H1 (cell line): Measurements from ENCODE around the gene TSFM. TPM values are rescaled to one million over a fixed set of nuclear protein-coding genes. Genes with fewer than 3 reads are reported as not detected.

Experiments
- CTCF ChIA-PET: fragments of 300-600 bp; sonication (Branson Sonifier 250); formaldehyde crosslinking; loops from one replicate; lab custom pipeline; 2021; ENCODE audit not compliant: partially characterized antibody; lab: Charles Lee
- POLR2A ChIA-PET: fragments of 300-600 bp; sonication (Branson Sonifier 250); formaldehyde crosslinking; loops from one replicate; lab custom pipeline; 2021; ENCODE audit warnings: inconsistent platforms; ENCODE audit not compliant: partially characterized antibody; lab: Charles Lee
- DNase-seq, 2 experiments: peaks; one replicate each; pipeline versions ENCODE4 v3.0.0 to v3.0.0-alpha.2; 2010 to 2022; ENCODE audit warnings: low spot score in 2 of 2, low read depth in 1 of 2, mixed read lengths in 1 of 2
- FAIRE-seq: peaks from 2 replicates; lab custom pipeline; 2011; peaks lifted over from hg19 to GRCh38; lab: Jason Lieb, UNC
- H2AFZ ChIP-seq: 2 replicates; pipeline ENCODE4 v1.8.1; 2012; ENCODE audit warnings: low read length, inconsistent platforms
- H2AK5ac ChIP-seq: 2 replicates; pipeline ENCODE4 v1.6.1; 2013; ENCODE audit warnings: low read depth, low read length
- H2BK120ac ChIP-seq: replicated peaks from 2 replicates; pipeline ENCODE3; 2013; ENCODE audit warnings: low read depth, low read length, inconsistent platforms
- H2BK12ac ChIP-seq: 2 replicates; pipeline ENCODE4 v1.6.1; 2013; ENCODE audit warnings: low read depth, low read length
- H2BK15ac ChIP-seq: 2 replicates; pipeline ENCODE4 v1.6.1; 2013; ENCODE audit warnings: low read length
- H2BK20ac ChIP-seq: 2 replicates; pipeline ENCODE4 v1.6.1; 2013; ENCODE audit warnings: low read length
- H2BK5ac ChIP-seq: 2 replicates; pipeline ENCODE4 v1.6.1; 2013; ENCODE audit warnings: low read depth, low read length
- H3K14ac ChIP-seq: 2 replicates; pipeline ENCODE4 v1.6.1; 2013; ENCODE audit warnings: inconsistent platforms; ENCODE audit not compliant: insufficient read length
- H3K18ac ChIP-seq: 2 replicates; pipeline ENCODE4 v1.6.1; 2013; ENCODE audit warnings: low read length; ENCODE audit errors: extremely low read depth
- H3K23ac ChIP-seq: 2 replicates; pipeline ENCODE4 v1.6.1; 2013; ENCODE audit warnings: inconsistent platforms; ENCODE audit not compliant: insufficient read length
- H3K23me2 ChIP-seq: 2 replicates; pipeline ENCODE4 v1.6.1; 2013; ENCODE audit warnings: low read depth, low read length
- H3K27ac ChIP-seq: 2 replicates; pipeline ENCODE4 v1.6.1; 2011; ENCODE audit warnings: low read depth, low read length, inconsistent platforms
- H3K27me3 ChIP-seq, 4 experiments: replicated peaks in 1 of 4; 1 replicate in 1 of 4; 2 replicates in 3 of 4; pipeline versions ENCODE4 v1.6.1 to v1.8.1; 2011 to 2013; ENCODE audit warnings: low read length in 3 of 4, mild to moderate bottlenecking in 3 of 4, inconsistent platforms in 2 of 4, mixed read lengths in 2 of 4, moderate library complexity in 1 of 4; ENCODE audit not compliant: control insufficient read depth in 3 of 4, insufficient read depth in 3 of 4; ENCODE audit errors: extremely low read depth in 1 of 4
- H3K36me3 ChIP-seq, 4 experiments: 2 replicates each; pipeline versions ENCODE4 v1.6.1 to v1.8.1; 2011 to 2013; ENCODE audit warnings: mild to moderate bottlenecking in 4 of 4, low read length in 3 of 4, moderate library complexity in 2 of 4, control low read depth in 1 of 4, inconsistent platforms in 1 of 4; ENCODE audit not compliant: insufficient read depth in 4 of 4, control insufficient read depth in 2 of 4
- H3K4ac ChIP-seq: replicated peaks from 2 replicates; pipeline ENCODE3; 2013; ENCODE audit warnings: low read length, low read depth, mixed read lengths, inconsistent platforms; ENCODE audit not compliant: insufficient read length
- H3K4me1 ChIP-seq, 4 experiments: replicated peaks in 1 of 4; 1 replicate in 1 of 4; 2 replicates in 3 of 4; pipeline versions ENCODE4 v1.6.1 to v1.8.1; 2011 to 2013; ENCODE audit warnings: low read length in 3 of 4, inconsistent platforms in 2 of 4, mixed read lengths in 1 of 4; ENCODE audit not compliant: insufficient read depth in 4 of 4, control insufficient read depth in 3 of 4
- H3K4me2 ChIP-seq, 2 experiments: 2 replicates each; pipeline versions ENCODE4 v1.6.1 to v1.8.1; 2011 to 2013; ENCODE audit warnings: low read depth in 2 of 2, low read length in 2 of 2, control low read depth in 1 of 2, inconsistent platforms in 1 of 2, mild to moderate bottlenecking in 1 of 2; ENCODE audit not compliant: insufficient read depth in 1 of 2
- H3K4me3 ChIP-seq, 4 experiments: fragments of 200-600, 300-600 bp in 1 of 4; sonication (generic), shearing (Covaris generic), sonication (Bioruptor Twin) in 1 of 4; 2 replicates each; pipeline versions ENCODE4 v1.5.1 to v1.8.1; 2011 to 2016; ENCODE audit warnings: low read length in 4 of 4, low read depth in 3 of 4, control low read depth in 2 of 4, inconsistent platforms in 2 of 4, mild to moderate bottlenecking in 2 of 4, mixed read lengths in 1 of 4, moderate library complexity in 1 of 4; ENCODE audit not compliant: insufficient read depth in 2 of 4; ENCODE audit errors: extremely low read depth in 1 of 4
- H3K56ac ChIP-seq: replicated peaks from 2 replicates; pipeline ENCODE3; 2013; ENCODE audit warnings: low read depth, mild to moderate bottlenecking, mixed read lengths, low read length, inconsistent platforms; ENCODE audit not compliant: insufficient read length
- H3K79me1 ChIP-seq: 2 replicates; pipeline ENCODE4 v1.6.1; 2013; ENCODE audit warnings: low read depth, low read length, control low read depth
- H3K79me2 ChIP-seq, 2 experiments: 2 replicates each; pipeline versions ENCODE4 v1.6.1 to v1.8.1; 2012 to 2013; ENCODE audit warnings: low read length in 2 of 2, mild to moderate bottlenecking in 2 of 2, inconsistent platforms in 1 of 2; ENCODE audit not compliant: insufficient read depth in 2 of 2, control insufficient read depth in 1 of 2
- H3K9ac ChIP-seq, 4 experiments: replicated peaks in 1 of 4; 1 replicate in 1 of 4; 2 replicates in 3 of 4; pipeline versions ENCODE4 v1.6.1 to v1.8.1; 2011 to 2013; ENCODE audit warnings: low read depth in 3 of 4, low read length in 3 of 4, control low read depth in 2 of 4, mild to moderate bottlenecking in 2 of 4, moderate library complexity in 2 of 4, inconsistent platforms in 1 of 4; ENCODE audit errors: extremely low read depth in 1 of 4
- H3K9me3 ChIP-seq, 2 experiments: 2 replicates each; pipeline versions ENCODE4 v1.6.1 to v1.8.1; 2012 to 2013; ENCODE audit warnings: mild to moderate bottlenecking in 2 of 2, moderate library complexity in 2 of 2, control low read depth in 1 of 2, inconsistent platforms in 1 of 2, low read depth in 1 of 2, low read length in 1 of 2, mixed read lengths in 1 of 2; ENCODE audit not compliant: insufficient read depth in 2 of 2
- H4K20me1 ChIP-seq, 2 experiments: replicated peaks in 1 of 2; 2 replicates each; pipeline versions ENCODE3 to v1.8.1; 2011 to 2013; ENCODE audit warnings: inconsistent platforms in 2 of 2, low read length in 2 of 2, mild to moderate bottlenecking in 1 of 2; ENCODE audit not compliant: insufficient read depth in 2 of 2, control insufficient read depth in 1 of 2
- H4K5ac ChIP-seq: 2 replicates; pipeline ENCODE4 v1.6.1; 2013; ENCODE audit warnings: low read length, low read depth, mixed read lengths, inconsistent platforms; ENCODE audit not compliant: insufficient read length
- H4K8ac ChIP-seq: 2 replicates; pipeline ENCODE4 v1.8.0; 2013; ENCODE audit warnings: mild to moderate bottlenecking, moderate library complexity, low read length, inconsistent platforms; ENCODE audit not compliant: insufficient read depth; ENCODE audit errors: extremely low read depth
- H4K91ac ChIP-seq: replicated peaks from 2 replicates; pipeline ENCODE3; 2013; ENCODE audit warnings: low read length, mixed read lengths, inconsistent platforms; ENCODE audit not compliant: insufficient read length
- ASH2L ChIP-seq: fragments of 200-600, 300-600 bp; sonication (generic); IDR thresholded peaks from one replicate; pipeline ENCODE4 v1.7.1; 2017; ENCODE audit warnings: low read length
- BACH1 ChIP-seq: IDR thresholded peaks from 2 replicates; pipeline ENCODE4 v1.6.1; 2012; ENCODE audit warnings: low read length, improper control_type of control experiment
- BRCA1 ChIP-seq: IDR thresholded peaks from 2 replicates; pipeline ENCODE4 v1.6.1; 2012; ENCODE audit warnings: low read depth, low read length, improper control_type of control experiment
- HDAC2 ChIP-seq, 2 experiments: fragments of 300-600 bp in 1 of 2; sonication (generic) in 1 of 2; IDR thresholded peaks; 2 replicates each; pipeline ENCODE4 v1.6.1; 2011 to 2012; ENCODE audit warnings: low read depth in 2 of 2, low read length in 2 of 2, mild to moderate bottlenecking in 2 of 2, moderate library complexity in 2 of 2, borderline replicate concordance in 1 of 2, inconsistent platforms in 1 of 2
- NANOG ChIP-seq: IDR thresholded peaks from 2 replicates; pipeline ENCODE4 v1.6.1; 2011; ENCODE audit warnings: low read length, low read depth, mild to moderate bottlenecking, inconsistent platforms; ENCODE audit not compliant: insufficient read depth, poor library complexity, severe bottlenecking
- SIRT6 ChIP-seq: IDR thresholded peaks from one replicate; pipeline ENCODE4 v1.7.1; 2012; ENCODE audit warnings: low read length, inconsistent platforms
- WGBS, 2 experiments: shearing (Covaris generic) in 1 of 2; methylation state at CpG; one replicate each; pipeline versions ENCODE4 v1.1.6 to v1.1.7; 2013 to 2015; ENCODE audit warnings: low lambda C conversion rate in 2 of 2, mixed read lengths in 2 of 2, inconsistent platforms in 1 of 2, low coverage in 1 of 2, missing lambda C conversion rate in 1 of 2; ENCODE audit not compliant: insufficient replicate concordance in 2 of 2, insufficient coverage in 1 of 2, insufficient read length in 1 of 2; ENCODE audit errors: extremely low coverage in 1 of 2, missing lambda C conversion rate in 1 of 2; 5-methylcytosine and 5-hydroxymethylcytosine counted together
- polyA plus RNA-seq, 7 experiments: library from polyadenylated mRNA; depleted of rRNA in 3 of 7; stranded (reverse) in 5 of 7; unstranded in 2 of 7; fragments of >200 nt in 5 of 7; fragments of 200-250 nt in 2 of 7; gene quantifications; 1 replicate in 5 of 7; 2 replicates in 1 of 7; 4 replicates in 1 of 7; pipeline versions ENCODE4 v1.2.1 to v1.2.3, GENCODE V29; 2011 to 2013; ENCODE audit warnings: missing spikeins in 2 of 7, mixed read lengths in 2 of 7
- total RNA-seq: library from RNA; stranded (reverse); fragmentation: NEBNext Ultra II Directional; extraction: Animal tissue kit (Norgen Biotek cat#: 25700); gene quantifications from 2 replicates; pipeline ENCODE4 v1.2.1, GENCODE V29; 2021
- TF ChIP-seq, protein P1 (sequence below): IDR thresholded peaks from 2 replicates; pipeline ENCODE4 v1.6.1; 2012; ENCODE audit warnings: inconsistent platforms
- TF ChIP-seq, protein P2 (sequence below): IDR thresholded peaks from 2 replicates; pipeline ENCODE4 v1.6.1; 2012; ENCODE audit warnings: inconsistent platforms

Gene TSFM
- total and polyA plus RNA-seq, 2 of the 8 experiments (the other 6 are each of a cell fraction or from before 2014, with no cell fraction given): 17.4 to 49.8 TPM

DNA sequence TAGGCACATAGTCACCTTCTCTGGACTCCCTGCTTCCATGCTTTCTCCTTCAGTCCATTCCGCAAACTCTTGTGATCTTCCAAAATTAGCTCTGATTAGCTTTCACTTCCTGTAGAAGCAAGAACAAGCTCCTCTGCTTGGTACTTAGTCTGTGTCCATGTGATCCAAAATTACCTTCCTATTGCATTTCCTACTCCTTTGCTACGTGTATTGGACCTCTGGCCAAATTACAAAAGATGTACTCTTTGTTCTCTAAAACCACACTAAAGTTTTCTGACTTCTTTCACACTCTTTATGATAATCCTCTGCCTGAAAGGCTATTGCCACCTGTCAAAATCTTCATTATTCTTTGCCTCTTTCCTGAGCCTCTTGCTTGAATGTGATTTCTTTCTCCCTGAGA lies 786 bp upstream of the TSFM start:
- H2AK5ac ChIP-seq: no peak overlapping the region
- H3K79me1 ChIP-seq: no peaks in the 10 kb centered on the region
- no peak overlapping the region for H3K18ac ChIP-seq
- no peak overlapping the region for H3K4me3 ChIP-seq
- peaks cover 0 to 2% of the 10 kb centered on the region in 2 experiments for H4K20me1 ChIP-seq
- H2BK20ac ChIP-seq: no peak overlapping the region
- H3K56ac ChIP-seq: no peak overlapping the region
- no peak for TF ChIP-seq ASH2L
- no peak for TF ChIP-seq BRCA1
- no peak for TF ChIP-seq SIRT6
- no peak for TF ChIP-seq HDAC2 (IDR thresholded peaks at IDR 0.05; ENCODE audit: borderline replicate concordance in 1 of 2, low read depth in 2 of 2, low read length in 2 of 2)
- no peak for TF ChIP-seq NANOG
- TF ChIP-seq, protein P1, sequence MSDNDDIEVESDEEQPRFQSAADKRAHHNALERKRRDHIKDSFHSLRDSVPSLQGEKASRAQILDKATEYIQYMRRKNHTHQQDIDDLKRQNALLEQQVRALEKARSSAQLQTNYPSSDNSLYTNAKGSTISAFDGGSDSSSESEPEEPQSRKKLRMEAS: no peak
- TF ChIP-seq, protein P2, sequence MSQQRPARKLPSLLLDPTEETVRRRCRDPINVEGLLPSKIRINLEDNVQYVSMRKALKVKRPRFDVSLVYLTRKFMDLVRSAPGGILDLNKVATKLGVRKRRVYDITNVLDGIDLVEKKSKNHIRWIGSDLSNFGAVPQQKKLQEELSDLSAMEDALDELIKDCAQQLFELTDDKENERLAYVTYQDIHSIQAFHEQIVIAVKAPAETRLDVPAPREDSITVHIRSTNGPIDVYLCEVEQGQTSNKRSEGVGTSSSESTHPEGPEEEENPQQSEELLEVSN: no peak
- no peak for TF ChIP-seq BACH1
- peaks cover 2% of the 10 kb centered on the region; the same call in 1 of the 2 replicates for H3K23me2 ChIP-seq
- H4K5ac ChIP-seq: no peak overlapping the region
- no peak overlapping the region for H2BK12ac ChIP-seq
- peaks cover 0 to 16% of the 10 kb centered on the region in 2 experiments; a peak in 2 of 4 replicates for H3K79me2 ChIP-seq
- no peaks in the 10 kb centered on the region for H3K27me3 ChIP-seq
- CTCF ChIA-PET: interaction anchor here (0.7 to 4.7 kb wide), 11 partner anchors 11 to 124 kb away, joined by 3 to 28 read pairs (median 5); partner anchors contain the start of gene CYP27B1
- DNase-seq: no peak
- H4K8ac ChIP-seq: no peak overlapping the region
- H4K91ac ChIP-seq: no peak overlapping the region
- no peak for FAIRE-seq
- POLR2A ChIA-PET: interaction anchor here (2.5 to 2.6 kb wide), 2 partner anchors 14 to 33 kb away, joined by 7 to 19 read pairs; partner anchors contain the start of gene CYP27B1
- no peak overlapping the region for H2BK120ac ChIP-seq
- no peaks in the 10 kb centered on the region for H3K9me3 ChIP-seq
- no peak overlapping the region for H2AFZ ChIP-seq
- peaks cover 2 to 19% (median 10%) of the 10 kb centered on the region in 4 experiments; a peak in 6 of 8 replicates for H3K36me3 ChIP-seq
- no peak overlapping the region for H2BK15ac ChIP-seq
- no peak overlapping the region for H3K4ac ChIP-seq
- H3K9ac ChIP-seq: no peak overlapping the region
- H3K27ac ChIP-seq: no peak overlapping the region
- no peak overlapping the region for H3K4me2 ChIP-seq
- no peaks in the 10 kb centered on the region for H3K4me1 ChIP-seq
- no peak overlapping the region for H3K14ac ChIP-seq
- H2BK5ac ChIP-seq: no peak overlapping the region
- H3K23ac ChIP-seq: no peak overlapping the region
- 78% methylated on average over 2 of the region's 2 CpGs; no CpG with 5 or more reads in 1 of the 2 experiments for WGBS, 2 experiments
